GM12878 (cell line): ENCODE data around the gene NMRK1.

Experiments used
- CTCF ChIP-seq, 3 experiments: IDR thresholded peaks in 2 of 3; conservative IDR thresholded peaks in 1 of 3; 2 replicates each; pipeline ENCODE4 v1.5.1; 2011; ENCODE audit warnings: low read depth in 3 of 3, low read length in 3 of 3, mild to moderate bottlenecking in 3 of 3, control low read depth in 2 of 3, moderate library complexity in 2 of 3, inconsistent platforms in 1 of 3, mixed read lengths in 1 of 3; ENCODE audit not compliant: control insufficient read depth in 2 of 3, insufficient read depth in 1 of 3; ENCODE audit errors: extremely low read depth in 1 of 3
- FOS ChIP-seq: IDR thresholded peaks from 3 replicates; pipeline ENCODE4 v1.6.1; 2011; ENCODE audit warnings: borderline replicate concordance; ENCODE audit not compliant: insufficient read length; ENCODE audit errors: extremely low read depth
- FOXK2 ChIP-seq: fragments of 450-650 bp; IDR thresholded peaks from 2 replicates; pipeline ENCODE4 v1.6.1; 2017; ENCODE audit warnings: mild to moderate bottlenecking, moderate library complexity
- HDGF ChIP-seq: fragments of 450-650 bp; IDR thresholded peaks from 2 replicates; pipeline ENCODE4 v1.6.1; 2016; ENCODE audit warnings: antibody characterized with exemption
- POLR2A ChIP-seq: IDR thresholded peaks from 2 replicates; pipeline ENCODE4 v1.6.1; 2011; ENCODE audit warnings: low read depth, mild to moderate bottlenecking, low read length
- POLR2AphosphoS2 ChIP-seq: IDR thresholded peaks from 2 replicates; pipeline ENCODE4 v1.6.1; 2011; ENCODE audit warnings: low read depth, mild to moderate bottlenecking, low read length, improper control_type of control experiment, moderate library complexity
- POLR2AphosphoS5 ChIP-seq: IDR thresholded peaks from 2 replicates; pipeline ENCODE4 v1.6.1; 2011; ENCODE audit warnings: mild to moderate bottlenecking, low read length, inconsistent platforms

GRCh38 chr9:75111019-75111622 is 23.2 kb upstream of the NMRK1 start:
- no peak for TF ChIP-seq CTCF (IDR thresholded peaks at IDR 0.05 in 2 of 3, conservative IDR thresholded peaks at IDR 0.05 in 1 of 3; ENCODE audit: control insufficient read depth in 2 of 3, extremely low read depth in 1 of 3, insufficient read depth in 1 of 3, low read depth in 3 of 3, low read length in 3 of 3)
- no peak for TF ChIP-seq POLR2AphosphoS2
- no peak for TF ChIP-seq FOS
- TF ChIP-seq FOXK2: no peak
- TF ChIP-seq POLR2AphosphoS5: no peak
- TF ChIP-seq HDGF: no peak
- no peak for TF ChIP-seq POLR2A
